PC-3 (cell line): ENCODE results near the gene TXNRD1. TPM values are rescaled to one million over a fixed set of nuclear protein-coding genes. Genes with fewer than 3 reads are reported as not detected.

ENCODE experiments used
- ATAC-seq: fragments of 200-7000 bp; cut with Tn5 transposase; 2 replicates; pipeline ENCODE4 v1.9.1; 2020; ENCODE audit warnings: mild to moderate bottlenecking, moderate library complexity
- BruUV-seq: library from RNA; stranded (reverse); fragments of 400-500 nt; replicated peaks from 2 replicates; lab custom pipeline; 2021; lab: Mats Ljungman, UMichigan
- CTCF ChIA-PET: fragments of 300-600 bp; sonication (Branson Sonifier 250); formaldehyde crosslinking; loops from one replicate; lab custom pipeline; 2022; ENCODE audit warnings: antibody characterized with exemption; lab: Charles Lee
- POLR2A ChIA-PET: fragments of 300-600 bp; sonication (Branson Sonifier 250); formaldehyde crosslinking; loops from one replicate; lab custom pipeline; 2022; ENCODE audit warnings: antibody characterized with exemption; ENCODE audit not compliant: unreplicated experiment; lab: Charles Lee
- DNase-seq: peaks from one replicate; pipeline ENCODE4 v3.0.0-alpha.2; 2015
- H2AFZ ChIP-seq: fragments of 300-600 bp; sonication (generic); 2 replicates; pipeline ENCODE4 v1.6.0; 2016; ENCODE audit warnings: antibody characterized with exemption, low read length
- H3F3A ChIP-seq: fragments of 300-600 bp; sonication (generic); one replicate; pipeline ENCODE4 v1.6.0; 2017; ENCODE audit warnings: antibody characterized with exemption, low read length, control low read depth, mild to moderate bottlenecking; ENCODE audit not compliant: unreplicated experiment
- H3K27ac ChIP-seq: fragments of 300-600 bp; sonication (generic); 2 replicates; pipeline ENCODE4 v1.5.1; 2016; ENCODE audit warnings: mild to moderate bottlenecking, low read length
- H3K27me3 ChIP-seq: fragments of 300-600 bp; sonication (generic); 2 replicates; pipeline ENCODE4 v1.6.1; 2016; ENCODE audit warnings: low read length, mixed read lengths
- H3K36me3 ChIP-seq: fragments of 300-600 bp; sonication (generic); 2 replicates; pipeline ENCODE4 v1.6.1; 2016; ENCODE audit warnings: low read depth, mixed run types, low read length, mixed read lengths
- H3K4me1 ChIP-seq: fragments of 300-600 bp; sonication (generic); 2 replicates; pipeline ENCODE4 v1.5.1; 2016; ENCODE audit warnings: low read length; ENCODE audit not compliant: insufficient read depth
- H3K4me2 ChIP-seq: fragments of 300-600 bp; sonication (generic); 2 replicates; pipeline ENCODE4 v1.6.0; 2016; ENCODE audit warnings: low read length
- H3K4me3 ChIP-seq: fragments of 300-600 bp; sonication (generic); 2 replicates; pipeline ENCODE4 v1.5.1; 2016; ENCODE audit warnings: mild to moderate bottlenecking, low read length, mixed read lengths
- H3K79me2 ChIP-seq: fragments of 300-600 bp; sonication (generic); 2 replicates; pipeline ENCODE4 v1.6.1; 2017; ENCODE audit warnings: low read length, mixed read lengths
- H3K9ac ChIP-seq: fragments of 300-600 bp; sonication (generic); 2 replicates; pipeline ENCODE4 v1.6.0; 2016; ENCODE audit warnings: mild to moderate bottlenecking, low read length
- H3K9me2 ChIP-seq: fragments of 300-600 bp; sonication (generic); replicated peaks from 2 replicates; pipeline ENCODE4 v1.6.1; 2016; ENCODE audit warnings: mixed run types, low read length, mixed read lengths
- H3K9me3 ChIP-seq: fragments of 300-600 bp; sonication (generic); 2 replicates; pipeline ENCODE4 v1.6.1; 2016; ENCODE audit warnings: low read length, mixed read lengths
- H4K20me1 ChIP-seq: fragments of 300-600 bp; sonication (generic); 2 replicates; pipeline ENCODE4 v1.6.1; 2016; ENCODE audit warnings: low read length, mixed read lengths
- CTCF ChIP-seq: fragments of 300-600 bp; sonication (generic); conservative IDR thresholded peaks from 2 replicates; pipeline ENCODE4 v1.5.1; 2017; ENCODE audit warnings: antibody characterized with exemption, low read depth, mild to moderate bottlenecking, low read length
- EZH2 ChIP-seq: fragments of 300-600 bp; sonication (generic); IDR thresholded peaks from one replicate; pipeline ENCODE4 v1.6.1; 2017; ENCODE audit warnings: antibody characterized with exemption, mild to moderate bottlenecking, low read length; ENCODE audit not compliant: unreplicated experiment
- EZH2phosphoT487 ChIP-seq: fragments of 300-600 bp; sonication (generic); IDR thresholded peaks from 2 replicates; pipeline ENCODE4 v1.6.1; 2018; ENCODE audit warnings: mild to moderate bottlenecking, antibody characterized with exemption, low read length, borderline replicate concordance
- intact Hi-C: fragments of 100-400 bp; cut with micrococcal nuclease; formaldehyde crosslinking; loops from 2 replicates; pipeline ENCODE4 v1.9.0; 2023
- total RNA-seq: library from RNA; depleted of rRNA; stranded (reverse); fragments of >200 nt; gene quantifications from 2 replicates; pipeline ENCODE4 v1.2.3, GENCODE V29; 2014

Gene TXNRD1
- total RNA-seq, 1 experiment from 2014 or later, result 419 TPM

- Histone ChIP-seq H3K9me2 (no peaks in the 10 kb centered on the region), H3K4me3 (no peak overlapping the region), H2AFZ (no peak overlapping the region), H3K9me3 (no peaks in the 10 kb centered on the region), H3K36me3 (no peaks in the 10 kb centered on the region), H3K9ac (no peak overlapping the region; the same call in 1 of the 2 replicates), H3K4me2 (peak overlapping the region; percentile 21; the same call in 1 of the 2 replicates), H3K27ac (peak overlapping the region; percentile 83), H3K27me3 (no peaks in the 10 kb centered on the region), H3K79me2 (peaks cover 16% of the 10 kb centered on the region), H4K20me1 (no peaks in the 10 kb centered on the region), H3K4me1 (peaks cover 75% of the 10 kb centered on the region), H3F3A (peaks cover 20% of the 10 kb centered on the region)
- ChIA-PET POLR2A (no interaction called here), CTCF (no interaction called here)
- no TSS peak for BruUV-seq
- ATAC-seq (no peak), DNase-seq (peak; percentile 45)
- TF ChIP-seq EZH2phosphoT487, result no peak
- no peak for TF ChIP-seq EZH2
- no peak for TF ChIP-seq CTCF
- intact Hi-C loops, result no loop called here
These were observed 63.6 kb downstream of the TXNRD1 start for GRCh38 chr12:104279164-104279563.

- Histone ChIP-seq H3K9ac (peak overlapping the region; percentile 32), H3K4me1 (peaks cover 80% of the 10 kb centered on the region), H3F3A (peaks cover 22% of the 10 kb centered on the region), H3K27me3 (no peaks in the 10 kb centered on the region), H3K4me2 (peak overlapping the region; percentile 73), H4K20me1 (no peaks in the 10 kb centered on the region), H3K9me3 (no peaks in the 10 kb centered on the region), H2AFZ (no peak overlapping the region), H3K36me3 (no peaks in the 10 kb centered on the region), H3K79me2 (peaks cover 16% of the 10 kb centered on the region), H3K9me2 (no peaks in the 10 kb centered on the region), H3K27ac (peak overlapping the region; percentile 83), H3K4me3 (peak overlapping the region; percentile 20)
- intact Hi-C loops, result loop anchor here (10.0 kb wide), 1 partner anchor 325 kb away; a partner anchor contains a TSS
- TF ChIP-seq CTCF (no peak), EZH2 (no peak), EZH2phosphoT487 (no peak)
- DNase-seq (peak; percentile 42), ATAC-seq (no peak)
- BruUV-seq, result no TSS peak
- CTCF ChIA-PET, result no interaction called here
- POLR2A ChIA-PET, result interaction anchor here (0.6 to 0.7 kb wide), 2 partner anchors 16 to 17 kb away, joined by 3 to 19 read pairs; no protein-coding TSS in a partner anchor
These were observed 64.5 kb downstream of the TXNRD1 start for GRCh38 chr12:104280111-104280510.
